CD4-positive, alpha-beta T cell treated with Interleukin-15 for 1 hour (primary cell): ENCODE measurements around the gene PSME4.
A peak's percentile ranks its signal among the peaks of the same experiment; 100 is the strongest.

ENCODE experiments used
- DNase-seq: peaks from one replicate; pipeline ENCODE4 v3.0.0-alpha.2; 2020

The PSME4 gene

GRCh38 chr2:53970724-53971602, at the start of gene PSME4:
PSME4 (minus strand) TSS chr2:53970993; CDS start chr2:53970784, 209 bp downstream.
- DNase-seq = peak; percentile 91

- no peak for DNase-seq
Measured at GRCh38 chr2:54015798-54016699, 45.3 kb upstream of the PSME4 start.

GRCh38 chr2:54013996-54014395, 43.2 kb upstream of the PSME4 start:
- no peak for DNase-seq

GRCh38 chr2:54012538-54013141, 41.8 kb upstream of the PSME4 start:
- no peak for DNase-seq

GRCh38 chr2:54009549-54009948, 38.8 kb upstream of the PSME4 start:
- no peak for DNase-seq

GRCh38 chr2:54008439-54008838, 37.6 kb upstream of the PSME4 start:
- DNase-seq = no peak

GRCh38 chr2:54000524-54000923, 29.7 kb upstream of the PSME4 start:
- no peak for DNase-seq

- no peak for DNase-seq
Measured at GRCh38 chr2:54000122-54000521, 29.3 kb upstream of the PSME4 start.

GRCh38 chr2:53998834-53999233, 28.0 kb upstream of the PSME4 start:
- DNase-seq = no peak

GRCh38 chr2:53994818-53995808, 24.3 kb upstream of the PSME4 start:
- DNase-seq = no peak

GRCh38 chr2:53991948-53992347, 21.2 kb upstream of the PSME4 start:
- no peak for DNase-seq

GRCh38 chr2:53989210-53989862, 18.5 kb upstream of the PSME4 start:
- DNase-seq = no peak

- DNase-seq = no peak
Measured at GRCh38 chr2:53987336-53987921, 16.6 kb upstream of the PSME4 start.

- no peak for DNase-seq
Measured at GRCh38 chr2:53985646-53986045, 14.9 kb upstream of the PSME4 start.

GRCh38 chr2:53969968-53970723, 647 bp downstream of the PSME4 start:
- peak; percentile 22 for DNase-seq

GRCh38 chr2:53969285-53969967, 1.4 kb downstream of the PSME4 start:
- DNase-seq = no peak

GRCh38 chr2:53964987-53965687, 5.7 kb downstream of the PSME4 start:
- no peak for DNase-seq

- DNase-seq = no peak
Measured at GRCh38 chr2:53964257-53964952, 6.4 kb downstream of the PSME4 start.
